GM20431 (cell line): ENCODE results near the gene OR10H3.
"Not testable (repeated sequence)": the region's sequence is repeated elsewhere in the genome, so short reads cannot be mapped to it uniquely, and the experiment has no call there.

Experiments
- in situ Hi-C: fragments of 300-500 bp; cut with MseI, MboI; formaldehyde crosslinking; loops from one replicate; pipeline ENCODE4 v1.15.0; 2020; ENCODE audit warnings: low sequenced_read_pairs; ENCODE audit not compliant: unreplicated experiment

Gene OR10H3

GRCh38 chr19:15737722-15738121 lies at the start of gene OR10H3:
Gene OR10H3, plus strand, starts transcription at chr19:15737985. Its CDS starts 3,408 bp downstream, at chr19:15741393.
- in situ Hi-C loops, result no loop called here

DNA sequence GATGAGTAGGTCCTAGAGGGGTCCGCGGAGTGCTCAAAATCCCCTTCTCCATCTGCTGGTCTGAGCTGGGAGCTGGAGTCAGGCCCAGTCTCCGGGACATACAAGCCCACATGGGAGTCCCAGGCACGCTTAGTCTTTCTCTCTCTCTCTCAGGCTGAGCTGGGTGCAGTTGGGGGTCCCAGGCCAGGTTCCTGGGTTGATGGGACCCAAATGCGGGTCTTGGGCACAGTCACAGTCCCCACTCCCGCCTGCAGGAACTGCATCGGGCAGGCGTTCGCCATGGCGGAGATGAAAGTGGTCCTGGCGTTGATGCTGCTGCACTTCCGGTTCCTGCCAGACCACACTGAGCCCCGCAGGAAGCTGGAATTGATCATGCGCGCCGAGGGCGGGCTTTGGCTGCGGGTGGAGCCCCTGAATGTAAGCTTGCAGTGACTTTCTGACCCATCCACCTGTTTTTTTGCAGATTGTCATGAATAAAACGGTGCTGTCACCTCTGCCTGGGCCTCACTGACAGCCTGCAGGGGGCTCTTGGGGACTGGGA lies 41.1 kb upstream of the OR10H3 start:
- in situ Hi-C loops, result no loop called here

- in situ Hi-C loops, result no loop called here
Observed at GRCh38 chr19:15701757-15702533, 35.8 kb upstream of the OR10H3 start.

DNA sequence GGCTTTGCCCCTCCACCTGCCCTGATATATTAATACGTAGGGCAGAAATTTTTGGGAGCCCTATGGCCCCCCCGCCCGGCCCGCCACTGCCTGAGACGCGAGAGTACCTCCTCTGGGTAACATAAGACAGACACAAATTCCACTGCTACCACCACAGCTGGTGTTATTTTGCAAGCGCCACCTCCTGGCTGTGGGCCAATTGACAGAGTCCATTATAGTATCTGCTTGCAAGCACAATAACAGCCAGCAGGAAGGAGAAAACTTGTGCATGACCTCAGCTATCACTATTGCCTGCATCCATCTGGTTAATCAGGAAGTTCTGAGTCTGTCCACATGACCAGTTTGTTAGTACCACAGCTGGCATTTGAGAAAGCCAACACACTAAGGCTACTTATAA lies 35.3 kb upstream of the OR10H3 start:
- in situ Hi-C loops, result no loop called here

GRCh38 chr19:15714638-15715037 lies 23.1 kb upstream of the OR10H3 start:
- in situ Hi-C loops, result no loop called here

GRCh38 chr19:15715642-15716041 lies 22.1 kb upstream of the OR10H3 start:
- in situ Hi-C loops, result no loop called here

DNA sequence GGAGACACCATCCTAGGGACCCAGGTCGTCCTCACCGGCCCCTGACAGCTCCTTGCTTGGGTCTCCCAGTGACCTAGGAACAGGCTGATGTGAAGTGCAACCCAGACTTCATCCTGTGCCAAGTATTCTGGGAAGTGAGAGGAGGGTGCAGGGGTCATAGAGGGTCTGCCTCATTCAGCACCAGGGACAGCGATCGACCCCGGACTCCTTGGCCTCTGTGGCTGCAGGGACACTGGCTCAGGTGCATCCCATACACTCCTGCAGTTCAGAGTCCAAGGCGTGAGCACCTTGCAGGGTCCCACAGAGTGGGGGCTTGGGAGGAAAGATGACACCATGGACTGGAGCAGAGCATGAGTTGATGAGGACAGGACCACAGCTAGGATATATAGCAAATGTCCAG lies 20.0 kb upstream of the OR10H3 start:
- in situ Hi-C loops, result no loop called here

- in situ Hi-C loops, result no loop called here
Observed at GRCh38 chr19:15721268-15721667, 16.5 kb upstream of the OR10H3 start.

DNA sequence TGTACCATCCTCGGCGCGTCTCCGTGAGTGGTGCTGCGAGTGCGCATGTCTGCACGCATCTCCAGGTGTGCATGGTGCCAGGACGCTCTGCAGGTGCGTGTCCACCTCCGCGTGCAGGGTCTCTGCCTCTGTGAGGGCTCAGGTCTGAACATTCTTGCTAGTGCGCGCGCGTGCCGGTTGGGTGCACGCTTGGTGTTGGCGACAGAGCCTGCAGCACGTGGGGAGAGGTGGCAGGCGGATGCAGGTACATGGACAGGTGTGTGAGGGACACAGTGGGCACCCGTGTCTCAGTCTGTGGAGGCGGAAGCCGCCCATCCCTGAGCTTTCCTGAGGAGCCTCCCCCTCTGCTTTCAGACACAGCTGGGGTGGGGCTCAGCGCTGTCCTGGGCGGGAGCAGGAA lies 14.8 kb upstream of the OR10H3 start:
- in situ Hi-C loops, result no loop called here

DNA sequence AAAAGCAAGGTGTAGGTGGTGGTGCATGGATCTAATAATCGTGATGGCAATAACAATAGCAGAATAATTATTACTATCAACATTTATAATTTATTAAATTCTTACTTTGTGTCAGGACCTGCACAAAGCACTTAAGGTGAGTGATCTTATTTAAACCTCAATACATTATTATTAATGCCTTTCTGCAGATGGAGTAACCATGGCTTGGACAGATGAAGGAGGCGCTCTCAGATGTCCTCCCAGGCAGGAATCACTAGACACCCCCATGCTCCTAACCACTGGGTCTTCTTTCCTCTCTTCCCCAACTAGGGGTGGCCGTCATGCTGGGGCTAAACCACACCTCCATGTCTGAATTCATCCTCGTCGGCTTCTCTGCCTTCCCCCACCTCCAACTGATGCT lies 10.1 kb upstream of the OR10H3 start, which contains the start of gene OR10H2:
Gene OR10H2 (plus strand): TSS at position 301 of the 400 bp plus-strand sequence. CDS start 20 bp downstream, at position 321.
- in situ Hi-C loops, result no loop called here

DNA sequence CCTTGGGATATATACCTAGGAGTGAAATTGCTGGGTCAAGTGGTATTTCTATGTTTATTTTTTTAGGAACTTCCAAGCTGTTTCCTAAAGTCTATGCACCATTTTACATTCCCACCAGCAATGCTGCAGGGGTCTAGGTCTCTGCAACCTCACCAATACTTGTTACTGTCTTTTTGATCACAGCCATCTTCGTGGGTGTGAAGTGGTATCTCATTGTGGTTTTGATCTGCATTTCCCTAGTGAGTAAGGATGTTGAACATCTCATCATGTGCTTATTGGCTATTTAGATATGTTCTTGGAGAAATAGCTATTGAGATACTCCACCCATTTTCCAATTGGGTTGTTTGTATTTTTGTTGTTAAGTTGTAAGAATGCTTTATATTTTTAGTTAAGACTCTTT lies 7.2 kb upstream of the OR10H3 start:
- in situ Hi-C loops, result no loop called here

DNA sequence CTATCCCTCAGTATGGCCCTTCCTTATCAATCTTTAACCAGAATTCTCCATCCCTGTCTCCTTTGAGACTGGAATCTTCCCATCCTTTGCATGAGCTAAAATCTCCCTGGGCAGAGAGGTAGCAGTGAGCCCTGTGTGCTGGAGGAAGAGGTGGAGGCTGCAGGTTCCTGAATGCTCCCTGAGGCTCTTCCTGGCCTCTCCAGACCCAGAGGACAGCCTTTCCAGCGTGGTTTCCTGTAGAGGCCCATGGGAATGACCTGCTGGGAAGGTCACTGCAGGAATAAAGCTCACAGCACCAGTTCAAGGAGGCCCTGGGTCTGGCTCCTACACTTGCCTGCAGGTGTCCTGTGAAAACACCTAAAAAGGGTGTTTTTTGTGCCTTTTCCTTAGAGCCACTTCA lies 5.4 kb upstream of the OR10H3 start:
- in situ Hi-C loops, result no loop called here

DNA sequence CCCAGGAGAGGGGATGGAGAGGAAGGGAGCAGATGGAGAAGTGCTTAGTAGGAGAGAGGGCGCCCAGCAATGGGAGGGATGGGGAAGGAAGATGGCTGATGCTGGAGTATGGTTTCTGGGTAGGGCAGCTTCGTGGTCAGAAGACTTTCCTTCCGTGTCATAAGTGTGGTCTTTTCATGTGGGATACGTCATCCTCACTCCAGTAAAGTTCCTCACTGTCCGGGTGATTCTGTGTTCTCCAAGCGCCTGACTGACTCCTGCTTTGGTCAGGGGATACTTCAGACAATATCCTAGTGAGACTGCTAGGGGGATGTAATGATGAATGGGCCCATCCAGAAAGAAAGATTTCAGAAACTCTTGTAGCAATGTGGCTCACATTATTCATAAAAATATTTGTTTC lies 3.9 kb upstream of the OR10H3 start:
- in situ Hi-C loops, result no loop called here

- in situ Hi-C loops, result no loop called here
Observed at GRCh38 chr19:15740785-15741184, 3.0 kb downstream of the OR10H3 start.

DNA sequence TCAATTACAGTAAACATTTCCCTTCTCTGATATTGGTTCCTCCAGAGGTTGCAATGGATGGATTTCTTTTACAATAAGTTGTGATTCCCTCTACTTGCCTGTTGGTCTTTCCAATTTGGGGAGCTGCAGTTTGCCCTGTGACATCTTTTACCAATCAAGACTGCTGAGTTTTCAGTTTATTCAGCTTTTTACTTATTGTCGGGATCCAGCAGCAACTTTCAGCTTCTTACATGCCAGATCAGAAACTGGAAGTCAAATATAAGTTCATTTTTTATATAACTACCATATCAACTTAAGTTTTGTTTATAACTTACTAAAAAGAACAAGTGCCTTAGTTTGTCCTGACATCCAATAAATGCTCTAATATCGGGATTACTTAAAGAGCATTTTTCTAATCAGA lies 10.5 kb downstream of the OR10H3 start:
- in situ Hi-C loops, result no loop called here

- in situ Hi-C loops, result no loop called here
Observed at GRCh38 chr19:15758379-15758778, 20.6 kb downstream of the OR10H3 start.

- in situ Hi-C loops, result no loop called here
Observed at GRCh38 chr19:15759962-15760565, 22.3 kb downstream of the OR10H3 start.

DNA sequence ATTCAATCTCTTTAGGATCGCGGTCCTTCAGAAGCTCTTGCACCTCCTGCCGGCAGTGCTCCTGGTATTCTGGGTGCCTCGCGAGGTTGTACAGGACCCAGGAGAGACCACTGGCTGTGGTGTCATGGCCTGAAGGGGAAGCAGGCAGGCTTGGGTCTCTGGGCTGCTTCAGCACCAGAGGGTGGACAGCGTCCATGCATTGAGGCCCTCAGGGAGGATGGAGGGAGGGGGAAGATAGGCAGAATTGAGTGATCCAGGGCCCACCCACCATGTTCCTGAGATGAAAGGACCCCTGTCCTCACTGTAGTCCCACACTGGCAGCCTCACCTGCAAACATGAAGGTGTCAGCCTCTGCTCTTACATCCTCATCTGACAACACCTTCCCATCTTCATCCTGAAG lies 31.8 kb downstream of the OR10H3 start:
- in situ Hi-C loops, result no loop called here

- in situ Hi-C loops, result not testable (repeated sequence)
Observed at GRCh38 chr19:15774159-15774558, 36.4 kb downstream of the OR10H3 start.

DNA sequence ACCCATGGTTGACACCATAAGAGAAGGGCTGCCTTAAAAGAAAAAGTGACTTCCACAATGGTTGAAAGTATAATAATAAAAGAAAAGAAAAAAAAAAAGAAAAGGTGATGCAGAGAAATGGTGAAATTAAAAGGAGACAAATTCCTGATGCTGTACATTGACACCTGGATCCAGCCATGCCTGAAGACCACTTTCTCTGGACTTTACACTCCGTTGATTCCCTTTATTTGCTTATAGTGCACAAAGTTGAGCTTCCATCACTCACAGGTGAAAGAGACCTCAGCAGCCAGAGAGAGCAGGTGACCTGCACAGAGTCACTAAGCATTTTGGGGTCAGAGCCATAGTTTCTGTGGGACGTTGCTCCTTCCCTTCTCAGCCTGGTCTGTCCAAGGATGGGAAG lies 37.5 kb downstream of the OR10H3 start:
- in situ Hi-C loops, result loop anchor here (5.0 kb wide), 1 partner anchor 98 kb away; no protein-coding TSS in a partner anchor

- in situ Hi-C loops, result loop anchor here (5.0 kb wide), 1 partner anchor 99 kb away; no protein-coding TSS in a partner anchor
Observed at GRCh38 chr19:15776264-15776663, 38.5 kb downstream of the OR10H3 start.
